KOPT-K1 (cell line): ENCODE results near the gene CD244.
A peak's percentile ranks its signal among the peaks of the same experiment; 100 is the strongest.

ENCODE experiments used
- H3K27ac ChIP-seq: fragments of 200-600 bp; sonication (generic); 2 replicates; pipeline ENCODE4 v1.5.1; 2016; ENCODE audit warnings: antibody characterized with exemption, mild to moderate bottlenecking, low read depth, low read length; ENCODE audit not compliant: poor library complexity, severe bottlenecking
- H3K36me3 ChIP-seq: fragments of 200-600 bp; sonication (generic); 2 replicates; pipeline ENCODE4 v1.5.1; 2017; ENCODE audit warnings: antibody characterized with exemption, mild to moderate bottlenecking, low read length, moderate library complexity; ENCODE audit not compliant: insufficient read depth
- H3K9me3 ChIP-seq: fragments of 200-600 bp; sonication (generic); 2 replicates; pipeline ENCODE4 v1.5.1; 2017; ENCODE audit warnings: antibody characterized with exemption, low read length, mild to moderate bottlenecking; ENCODE audit not compliant: insufficient read depth, poor library complexity, severe bottlenecking

Gene CD244

DNA sequence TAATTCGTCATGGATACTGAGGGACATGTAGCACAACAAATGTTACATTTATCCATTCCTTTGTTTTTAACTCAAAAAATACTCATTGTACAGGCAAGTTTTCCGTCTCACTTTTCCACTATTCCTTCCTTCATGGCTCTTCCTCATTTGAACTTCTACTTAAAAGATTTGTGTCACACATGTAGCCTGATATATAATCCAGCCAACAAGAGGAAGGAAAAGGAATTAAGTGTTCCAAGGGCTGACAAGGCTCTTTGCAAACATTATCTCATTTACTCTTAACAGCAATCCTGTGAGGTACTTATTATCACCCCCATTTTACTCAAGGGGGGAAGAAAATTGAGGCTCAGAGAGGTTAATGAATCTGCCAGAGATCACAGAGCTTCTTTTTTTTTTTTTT, 22.9 kb downstream of the CD244 start:
- H3K36me3 ChIP-seq = 0 out of 2 replicates have a peak, but pooled peaks cover 12% of the 10 kb centered on the region
- no peaks in the 10 kb centered on the region for H3K9me3 ChIP-seq
- H3K27ac ChIP-seq = peak overlapping the region; percentile 93

DNA sequence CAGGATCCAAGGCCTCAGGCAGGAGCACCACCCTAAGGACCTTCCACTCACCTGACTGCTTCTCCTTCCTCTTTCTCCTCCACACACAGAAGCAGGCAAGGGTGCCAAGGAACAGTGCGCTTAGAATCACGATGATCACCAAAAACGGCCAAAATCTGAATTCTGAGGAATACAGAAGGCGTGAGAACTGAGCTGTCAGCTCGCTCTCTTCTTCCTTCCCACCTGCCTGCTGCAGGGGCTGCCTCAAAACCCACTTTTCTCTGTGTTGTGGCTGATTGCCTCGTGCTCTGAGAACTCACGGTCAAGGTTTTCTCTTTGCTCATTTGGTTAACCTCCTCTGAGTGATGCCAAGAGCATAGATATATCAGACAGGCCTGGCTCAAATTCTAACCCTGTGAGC, 23.8 kb downstream of the CD244 start:
- H3K9me3 ChIP-seq = no peaks in the 10 kb centered on the region
- H3K36me3 ChIP-seq = peaks cover 13% of the 10 kb centered on the region; the same call in 1 of the 2 replicates
- H3K27ac ChIP-seq = peak overlapping the region; percentile 93

DNA sequence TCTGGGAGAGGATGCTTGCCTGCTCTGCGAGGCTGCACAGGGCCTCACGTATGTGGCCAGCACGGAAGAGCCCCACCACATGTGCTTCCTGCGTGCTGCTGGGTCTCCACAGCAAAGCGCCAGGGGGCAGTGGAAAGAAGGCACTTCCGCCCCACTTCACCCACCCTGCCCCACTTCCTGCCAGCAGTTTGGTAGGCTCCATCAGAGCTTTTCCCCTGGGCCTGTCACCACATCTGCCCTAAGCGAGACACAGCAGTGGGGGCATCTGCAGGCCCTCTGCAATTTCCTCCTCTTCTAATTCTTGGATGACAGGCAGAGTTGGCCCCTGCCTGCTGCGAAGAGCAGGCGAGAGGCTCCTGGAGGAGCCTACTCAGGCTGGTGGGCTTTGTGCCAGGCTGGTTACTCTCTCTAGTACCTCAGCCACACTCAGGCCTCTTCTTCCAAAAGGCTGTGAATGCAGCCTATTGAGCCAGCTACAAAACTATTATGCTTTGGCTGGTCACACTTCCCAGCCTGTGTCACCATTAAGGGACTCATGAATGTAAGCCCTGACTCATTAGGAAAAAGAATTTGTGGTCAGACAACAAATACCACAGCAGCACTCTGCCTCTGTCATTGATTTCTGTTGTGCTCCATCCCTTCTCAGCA, 25.0 kb downstream of the CD244 start:
- H3K36me3 ChIP-seq = peaks cover 23% of the 10 kb centered on the region
- H3K27ac ChIP-seq = peak overlapping the region; percentile 93

DNA sequence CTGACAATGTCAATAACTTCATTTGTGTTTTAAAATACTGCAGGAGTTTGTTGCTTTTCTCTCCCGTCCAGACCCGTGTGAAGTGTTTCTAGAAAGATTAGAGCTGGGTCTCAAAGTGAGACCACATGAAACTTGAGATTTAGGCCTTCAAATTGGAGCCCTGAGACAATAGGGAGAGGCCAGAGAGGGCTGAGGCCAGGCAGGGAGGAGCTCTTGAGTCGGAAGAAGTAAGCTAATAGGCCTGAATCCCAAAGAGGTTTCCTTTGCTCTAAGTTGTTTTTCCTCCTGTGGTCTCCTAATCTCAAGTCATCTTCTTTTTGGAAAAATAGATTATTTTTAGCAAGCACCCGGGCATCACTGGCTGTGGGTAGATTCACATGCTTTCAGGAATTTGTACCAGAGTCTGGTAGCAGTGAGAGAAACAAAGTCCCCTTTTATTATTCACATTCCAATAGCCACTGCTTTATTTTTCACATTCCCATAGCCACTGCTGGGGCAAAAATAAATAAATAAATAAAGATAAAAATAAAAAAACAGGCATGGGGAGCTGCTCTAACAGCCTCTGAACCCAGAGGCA, 25.6 kb downstream of the CD244 start:
- Histone ChIP-seq H3K27ac (peak overlapping the region; percentile 93), H3K36me3 (peaks cover 28% of the 10 kb centered on the region), H3K9me3 (no peaks in the 10 kb centered on the region)

More for the DNA sequence above, 25.0 kb downstream of the CD244 start:
- H3K9me3 ChIP-seq = no peaks in the 10 kb centered on the region

DNA sequence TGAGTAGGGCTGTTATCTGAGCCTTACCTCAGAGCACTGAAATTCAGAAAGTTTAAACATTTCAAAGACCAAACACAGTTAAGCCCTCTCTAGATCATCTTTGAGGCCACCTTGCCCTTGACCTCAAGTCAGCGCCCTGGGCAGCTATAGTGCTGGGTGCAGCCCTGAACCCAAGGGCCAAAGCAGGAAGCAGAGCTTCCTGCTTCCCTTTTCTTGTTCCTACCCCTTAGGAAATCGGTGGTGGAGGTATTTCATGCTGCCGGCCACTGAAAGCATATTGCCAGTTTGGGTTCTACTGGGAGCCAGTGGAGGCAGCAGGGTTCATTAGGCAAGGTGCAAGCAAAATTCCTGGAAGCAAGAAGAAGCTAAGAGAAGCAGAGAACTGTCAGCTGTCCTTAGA, 26.1 kb downstream of the CD244 start:
- peaks cover 33% of the 10 kb centered on the region for H3K36me3 ChIP-seq
- H3K9me3 ChIP-seq = no peaks in the 10 kb centered on the region
- peak overlapping the region; percentile 93 for H3K27ac ChIP-seq

DNA sequence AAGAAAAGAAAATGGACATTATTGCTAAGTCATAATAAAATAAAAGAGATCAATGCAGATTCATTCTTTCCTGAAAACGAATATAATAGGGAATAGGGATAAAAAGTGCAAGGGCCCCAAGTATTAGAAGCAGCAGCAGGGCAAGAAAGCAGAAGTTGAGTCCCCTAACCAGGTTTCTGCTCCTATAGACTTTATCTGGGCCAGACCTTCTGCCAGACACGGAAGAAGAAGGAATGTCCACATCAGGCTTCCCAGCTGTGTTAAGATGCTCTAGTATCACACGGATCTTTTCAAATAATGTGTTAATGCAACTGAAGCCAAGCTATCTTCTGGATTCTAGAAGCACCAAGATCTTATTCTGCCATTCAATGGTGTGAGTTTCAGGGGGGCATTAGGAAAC, 26.9 kb downstream of the CD244 start:
- Histone ChIP-seq H3K9me3 (no peaks in the 10 kb centered on the region), H3K27ac (peak overlapping the region; percentile 93), H3K36me3 (peaks cover 41% of the 10 kb centered on the region)

DNA sequence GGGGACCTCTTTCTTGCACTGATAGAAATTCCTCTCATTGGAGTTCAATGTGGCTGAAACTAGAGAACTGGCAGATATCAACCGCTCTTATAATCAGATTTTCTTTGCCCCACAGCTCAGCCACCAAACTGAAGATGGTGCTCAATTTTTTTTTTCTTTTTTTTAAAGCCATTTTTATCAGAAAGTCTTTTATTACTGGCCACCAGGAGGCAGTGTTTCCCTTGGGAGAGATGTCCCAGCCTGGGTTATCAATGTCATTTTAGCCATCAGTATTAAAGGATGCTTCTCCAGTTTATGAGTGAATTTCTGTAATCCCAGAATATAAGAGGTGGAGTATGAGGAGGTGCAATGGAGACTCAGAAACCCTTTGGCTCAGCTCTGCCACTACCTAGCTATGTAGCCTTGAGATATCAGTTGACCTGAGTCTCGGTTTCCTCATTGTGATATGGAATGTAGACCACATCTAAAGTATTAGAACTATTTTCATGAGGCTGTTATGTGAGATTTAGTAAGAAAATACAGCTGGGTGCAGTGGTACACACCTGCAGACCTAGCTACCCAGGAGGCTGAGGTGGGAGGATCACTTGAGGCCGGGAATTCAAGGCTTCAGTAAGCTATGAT, 27.6 kb downstream of the CD244 start:
- Histone ChIP-seq H3K27ac (peak overlapping the region; percentile 19), H3K9me3 (no peaks in the 10 kb centered on the region), H3K36me3 (peaks cover 48% of the 10 kb centered on the region)

DNA sequence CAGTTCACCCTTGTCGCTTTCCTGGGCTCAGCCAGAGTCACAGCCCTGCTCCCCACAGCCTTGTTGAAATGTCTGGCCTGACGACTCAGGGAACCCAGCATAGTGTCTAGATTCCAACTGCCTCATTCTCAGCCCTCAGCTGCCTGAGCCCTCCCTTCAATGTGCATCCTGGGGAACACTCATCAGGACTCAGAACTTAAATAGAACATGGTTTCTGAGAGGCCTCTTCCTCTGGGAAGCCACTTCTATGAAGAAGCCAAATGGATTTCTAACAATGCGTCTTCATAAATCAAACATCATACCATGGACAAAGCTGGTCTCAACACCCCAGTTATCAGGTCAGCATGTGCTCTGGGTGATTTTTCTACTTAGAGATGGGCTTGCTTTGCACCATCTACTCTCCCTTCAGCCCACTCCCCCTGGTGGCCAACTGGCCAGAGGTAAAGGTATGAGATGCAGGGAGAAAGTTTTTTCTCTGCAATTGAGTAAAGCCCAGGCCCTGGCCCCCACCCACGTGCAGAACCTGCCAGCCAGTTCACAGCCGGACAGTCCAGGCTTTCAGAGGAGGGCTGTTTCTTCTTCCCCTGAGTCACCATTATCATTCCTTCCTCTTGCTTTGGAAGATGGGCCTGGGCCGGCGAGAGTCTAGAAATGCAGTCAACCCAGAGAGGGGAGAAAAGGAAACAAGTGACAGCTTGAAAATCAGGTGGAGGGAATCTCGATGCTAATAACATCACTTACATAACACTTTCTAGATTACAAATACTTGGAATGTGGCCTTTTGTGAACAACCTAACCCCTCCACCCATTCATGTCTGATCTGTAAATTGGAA, 32.1 kb downstream of the CD244 start:
- peaks cover 52% of the 10 kb centered on the region for H3K36me3 ChIP-seq
- H3K27ac ChIP-seq = no peak overlapping the region
- H3K9me3 ChIP-seq = no peaks in the 10 kb centered on the region

DNA sequence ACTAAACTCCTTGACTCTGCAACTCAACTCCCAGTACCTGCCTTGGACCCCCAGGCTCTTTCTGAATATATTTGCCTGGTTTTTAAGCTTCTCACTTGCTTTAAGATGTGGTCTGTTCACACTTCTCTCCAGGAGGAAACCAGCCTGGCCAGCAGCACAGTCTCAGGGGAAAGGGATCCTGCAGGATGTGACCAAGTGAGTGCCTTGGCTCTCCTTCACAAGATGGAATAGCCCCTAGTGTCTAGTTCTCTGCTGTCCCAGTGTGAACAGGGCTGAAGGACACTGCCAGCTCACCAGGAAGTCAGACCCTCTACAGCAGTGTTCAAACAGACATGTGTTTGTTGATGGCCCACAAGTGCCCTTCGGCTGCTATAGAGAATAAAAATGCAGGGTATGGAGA, 32.9 kb downstream of the CD244 start:
- no peaks in the 10 kb centered on the region for H3K9me3 ChIP-seq
- no peak overlapping the region for H3K27ac ChIP-seq
- H3K36me3 ChIP-seq = peaks cover 47% of the 10 kb centered on the region

DNA sequence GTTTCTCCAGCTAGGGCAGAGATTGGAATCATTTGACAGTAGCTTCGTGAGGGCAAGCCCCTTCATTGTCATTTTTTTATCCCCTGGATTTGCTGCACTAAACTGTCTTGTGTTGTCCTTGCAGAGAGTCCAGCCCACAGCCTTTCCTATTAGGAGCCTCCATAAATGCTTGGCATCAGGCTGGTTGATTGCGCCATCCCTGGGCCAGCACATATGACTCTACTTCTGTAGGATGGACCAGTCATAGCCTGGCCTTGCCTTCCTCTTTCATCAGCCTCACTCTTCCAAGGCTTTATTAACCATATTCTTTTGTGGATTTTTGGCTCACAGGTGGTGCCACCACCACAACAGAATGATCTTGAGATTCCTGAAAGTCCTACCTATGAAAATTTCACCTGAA, 35.3 kb downstream of the CD244 start:
- H3K9me3 ChIP-seq = no peaks in the 10 kb centered on the region
- H3K27ac ChIP-seq = no peak overlapping the region
- H3K36me3 ChIP-seq = peaks cover 34% of the 10 kb centered on the region

DNA sequence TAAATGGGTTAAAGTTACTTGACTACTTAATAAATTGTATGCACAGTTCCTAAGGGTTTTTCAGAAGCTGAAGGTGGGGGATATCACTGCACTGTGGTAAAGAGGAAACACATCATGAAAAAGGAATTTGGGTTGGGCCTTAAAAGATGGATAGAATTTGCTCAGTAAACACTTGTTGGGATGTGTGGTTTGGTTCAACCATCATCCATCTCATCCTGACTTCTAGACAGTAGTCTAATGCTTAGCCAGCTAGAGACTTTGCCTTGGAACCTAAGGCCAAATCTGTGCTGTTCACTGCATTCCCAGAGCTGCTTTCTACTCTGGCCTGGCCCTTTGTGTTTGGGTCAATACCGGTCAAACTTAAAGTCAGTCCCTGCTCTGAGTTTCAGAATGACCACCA, 36.1 kb downstream of the CD244 start:
- H3K9me3 ChIP-seq = no peaks in the 10 kb centered on the region
- no peak overlapping the region for H3K27ac ChIP-seq

DNA sequence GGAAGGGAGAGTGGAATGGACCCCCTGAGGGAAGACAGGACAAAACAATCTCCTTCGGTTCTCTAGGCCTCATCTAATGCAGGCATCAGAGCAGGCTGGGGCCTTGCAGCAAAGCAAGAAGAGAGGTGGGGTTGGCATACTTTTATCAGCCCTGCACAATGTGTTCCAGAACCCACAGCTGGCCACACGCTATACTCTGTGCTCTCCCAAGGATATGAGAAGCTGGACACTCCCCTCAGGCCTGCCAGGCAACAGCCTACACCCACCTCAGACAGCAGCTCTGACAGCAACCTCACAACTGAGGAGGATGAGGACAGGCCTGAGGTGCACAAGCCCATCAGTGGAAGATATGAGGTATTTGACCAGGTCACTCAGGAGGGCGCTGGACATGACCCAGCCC, 39.4 kb downstream of the CD244 start:
- Histone ChIP-seq H3K9me3 (no peaks in the 10 kb centered on the region), H3K27ac (no peak overlapping the region), H3K36me3 (no peaks in the 10 kb centered on the region)

More for the DNA sequence above, 36.1 kb downstream of the CD244 start:
- peaks cover 25% of the 10 kb centered on the region for H3K36me3 ChIP-seq

DNA sequence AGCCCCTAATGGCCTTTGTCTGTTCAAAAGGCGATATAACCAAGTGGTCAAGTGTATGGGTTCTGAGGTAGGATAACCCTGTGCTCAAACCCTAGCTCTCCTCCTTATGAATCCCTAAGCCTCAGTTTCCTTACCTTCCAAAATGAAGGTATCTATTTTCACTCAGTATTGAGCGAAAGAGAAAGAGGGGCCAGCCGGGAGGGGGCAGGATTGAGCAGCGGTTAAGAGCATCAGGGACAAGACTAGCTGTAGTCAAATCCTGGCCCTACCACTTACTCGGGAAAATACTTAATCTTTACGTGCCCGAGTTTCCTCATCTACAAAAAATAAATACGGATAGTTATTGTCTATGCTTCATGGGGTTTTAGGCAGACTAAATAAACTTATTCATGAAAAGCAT, 41.1 kb downstream of the CD244 start:
- no peaks in the 10 kb centered on the region for H3K36me3 ChIP-seq
- no peaks in the 10 kb centered on the region for H3K9me3 ChIP-seq
- no peak overlapping the region for H3K27ac ChIP-seq

DNA sequence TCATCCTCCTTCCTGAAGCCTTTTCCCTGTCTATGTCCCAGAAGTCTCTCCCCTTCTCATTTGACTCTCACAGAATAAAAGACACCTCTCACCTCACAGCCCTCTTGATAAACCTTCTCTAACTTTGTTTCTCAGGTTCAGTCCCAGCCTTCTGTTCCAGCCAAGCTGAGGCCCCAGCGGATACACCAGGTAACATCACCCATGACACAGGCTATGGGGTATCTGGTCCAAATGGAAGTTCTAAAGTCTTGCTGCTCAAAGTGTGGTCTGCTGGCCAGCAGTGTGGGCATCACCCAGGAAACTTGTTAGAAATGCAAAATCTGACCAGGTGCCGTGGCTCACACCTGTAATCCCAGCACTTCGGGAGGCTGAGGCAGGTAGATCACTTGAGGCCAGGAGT, 43.5 kb downstream of the CD244 start:
- Histone ChIP-seq H3K27ac (no peak overlapping the region), H3K9me3 (no peaks in the 10 kb centered on the region), H3K36me3 (no peaks in the 10 kb centered on the region)
